Endothelial cell of umbilical vein (primary cell): ENCODE data around the gene FNBP1. TPM values are rescaled to one million over a fixed set of nuclear protein-coding genes. Genes with fewer than 3 reads are reported as not detected.

Experiments
- BruUV-seq: library from RNA; stranded (reverse); fragments of 400-500 nt; replicated peaks from 2 replicates; lab custom pipeline; 2021; lab: Mats Ljungman, UMichigan
- CTCF ChIA-PET: fragments of 300-600, 350-600 bp; sonication (Branson Sonifier 250); formaldehyde crosslinking; loops from one replicate; lab custom pipeline; 2021; ENCODE audit warnings: antibody characterized with exemption, inconsistent platforms; lab: Charles Lee
- POLR2A ChIA-PET: fragments of 300-600, 350-600 bp; sonication (Branson Sonifier 250); formaldehyde crosslinking; loops from one replicate; lab custom pipeline; 2021; ENCODE audit warnings: antibody characterized with exemption, inconsistent platforms; lab: Charles Lee
- DNase-seq: peaks from one replicate; pipeline ENCODE4 v3.0.0-alpha.2; 2011; ENCODE audit warnings: low read depth, low spot score
- FAIRE-seq: peaks from 2 replicates; lab custom pipeline; 2011; peaks lifted over from hg19 to GRCh38; lab: Jason Lieb, UNC
- H2AFZ ChIP-seq: 2 replicates; pipeline ENCODE4 v1.6.0; 2012; ENCODE audit warnings: low read depth, low read length, control low read depth, inconsistent platforms
- H3K27ac ChIP-seq: 2 replicates; pipeline ENCODE4 v1.5.1; 2011; ENCODE audit warnings: low read depth, mild to moderate bottlenecking, control low read depth, low read length, moderate library complexity; ENCODE audit not compliant: insufficient read depth
- H3K27me3 ChIP-seq, 2 experiments: 2 replicates each; pipeline versions ENCODE4 v1.6.0 to v1.6.1; 2011; ENCODE audit warnings: low read length in 2 of 2, mixed read lengths in 1 of 2; ENCODE audit not compliant: control insufficient read depth in 2 of 2, insufficient read depth in 2 of 2
- H3K36me3 ChIP-seq, 2 experiments: 2 replicates in 1 of 2; 3 replicates in 1 of 2; pipeline ENCODE4 v1.5.1; 2011; ENCODE audit warnings: low read length in 2 of 2, mild to moderate bottlenecking in 1 of 2, moderate library complexity in 1 of 2; ENCODE audit not compliant: control insufficient read depth in 2 of 2, insufficient read depth in 2 of 2; ENCODE audit errors: extremely low read depth in 1 of 2
- H3K4me1 ChIP-seq: 3 replicates; pipeline ENCODE4 v1.5.1; 2011; ENCODE audit warnings: mild to moderate bottlenecking, low read length; ENCODE audit not compliant: control insufficient read depth, insufficient read depth; ENCODE audit errors: extremely low read depth
- H3K4me2 ChIP-seq: 2 replicates; pipeline ENCODE4 v1.6.1; 2011; ENCODE audit warnings: low read length, control low read depth, mixed read lengths; ENCODE audit not compliant: insufficient read depth
- H3K4me3 ChIP-seq, 3 experiments: fragments of 200-600 bp in 1 of 3; sonication (generic), shearing (Covaris generic) in 1 of 3; replicated peaks in 1 of 3; 2 replicates each; pipeline ENCODE4 v1.5.1; 2011 to 2016; ENCODE audit warnings: control low read depth in 3 of 3, low read length in 3 of 3, mild to moderate bottlenecking in 2 of 3, inconsistent platforms in 1 of 3, low read depth in 1 of 3, moderate library complexity in 1 of 3; ENCODE audit not compliant: insufficient read depth in 1 of 3
- H3K79me2 ChIP-seq: 2 replicates; pipeline ENCODE4 v1.6.0; 2012; ENCODE audit warnings: low read length, inconsistent platforms; ENCODE audit not compliant: control insufficient read depth, insufficient read depth
- H3K9ac ChIP-seq: replicated peaks from 2 replicates; pipeline ENCODE3; 2011; ENCODE audit warnings: low read length, control low read depth; ENCODE audit not compliant: insufficient read depth; ENCODE audit errors: extremely low read depth
- H3K9me1 ChIP-seq: replicated peaks from 3 replicates; pipeline ENCODE4 v1.6.0; 2011; ENCODE audit warnings: mild to moderate bottlenecking, low read length; ENCODE audit not compliant: control insufficient read depth, insufficient read depth; ENCODE audit errors: extremely low read depth
- H3K9me3 ChIP-seq: replicated peaks from 2 replicates; pipeline ENCODE4 v1.5.1; 2012; ENCODE audit warnings: low read length, inconsistent platforms; ENCODE audit not compliant: control insufficient read depth, insufficient read depth
- H4K20me1 ChIP-seq: replicated peaks from 2 replicates; pipeline ENCODE3; 2011; ENCODE audit warnings: mild to moderate bottlenecking, low read length; ENCODE audit not compliant: control insufficient read depth, insufficient read depth; ENCODE audit errors: extremely low read depth
- CTCF ChIP-seq, 2 donors: IDR thresholded peaks; 1 replicate in 1 of 2; 2 replicates in 1 of 2; pipeline ENCODE4 v1.5.1; 2011; ENCODE audit warnings: low read length in 2 of 2, mild to moderate bottlenecking in 2 of 2, moderate library complexity in 2 of 2, control low read depth in 1 of 2, inconsistent platforms in 1 of 2, low read depth in 1 of 2; ENCODE audit not compliant: insufficient read depth in 1 of 2; ENCODE audit errors: extremely low read depth in 1 of 2
- EZH2 ChIP-seq: IDR thresholded peaks from 2 replicates; pipeline ENCODE4 v1.6.1; 2012; ENCODE audit warnings: borderline replicate concordance, low read depth, mild to moderate bottlenecking, moderate library complexity, low read length, inconsistent platforms; ENCODE audit not compliant: severe bottlenecking
- FOS ChIP-seq: IDR thresholded peaks from 2 replicates; pipeline ENCODE4 v1.6.1; 2011; ENCODE audit warnings: mild to moderate bottlenecking, low read length, moderate library complexity, borderline replicate concordance; ENCODE audit not compliant: insufficient read depth
- GATA2 ChIP-seq: IDR thresholded peaks from 2 replicates; pipeline ENCODE4 v1.7.0; 2011; ENCODE audit warnings: low read depth, mild to moderate bottlenecking, moderate library complexity, mixed read lengths, low read length; ENCODE audit not compliant: insufficient read length, insufficient read depth
- JUN ChIP-seq: IDR thresholded peaks from 2 replicates; pipeline ENCODE4 v1.6.1; 2011; ENCODE audit warnings: borderline replicate concordance, low read depth; ENCODE audit not compliant: insufficient read length, insufficient read depth
- MAX ChIP-seq: IDR thresholded peaks from 2 replicates; pipeline ENCODE4 v1.6.1; 2011; ENCODE audit not compliant: insufficient read depth, insufficient read length
- MYC ChIP-seq: IDR thresholded peaks from one replicate; pipeline ENCODE4 v1.6.1; 2011; ENCODE audit warnings: mild to moderate bottlenecking, low read depth, low read length
- POLR2A ChIP-seq: IDR thresholded peaks from 2 replicates; pipeline ENCODE4 v1.6.1; 2012; ENCODE audit warnings: low read depth, mild to moderate bottlenecking, control low read depth, low read length
- POLR2AphosphoS5 ChIP-seq: IDR thresholded peaks from 2 replicates; pipeline ENCODE4 v1.6.1; 2012; ENCODE audit warnings: low read depth, mild to moderate bottlenecking, control low read depth, low read length, moderate library complexity; ENCODE audit not compliant: insufficient read depth
- dilution Hi-C: fragments of 300-500 bp; cut with MboI; formaldehyde crosslinking; loops from one replicate; pipeline ENCODE4 v1.15.0; 2019; ENCODE audit warnings: low sequenced_read_pairs; ENCODE audit not compliant: extremely low pct_ligation_motif_present
- intact Hi-C: fragments of 100-400 bp; cut with micrococcal nuclease; formaldehyde crosslinking; loops from one replicate; pipeline ENCODE4 v1.10.0; 2022
- polyA plus RNA-seq, 4 experiments: library from polyadenylated mRNA; depleted of rRNA in 3 of 4; stranded (reverse) in 3 of 4; unstranded in 1 of 4; fragments of >200 nt; gene quantifications; 2 replicates each; pipeline versions ENCODE4 v1.2.1 to v1.2.3, GENCODE V29; 2011 to 2012; ENCODE audit warnings: missing spikeins in 1 of 4
- total RNA-seq: library from RNA; stranded (reverse); gene quantifications from 2 replicates; pipeline ENCODE4 v1.2.3, GENCODE V29; 2021

Gene FNBP1
- total and polyA plus RNA-seq, 2 donors (not counting 3 experiments of a cell fraction or from before 2014, with no cell fraction given): 10.9 to 43.9 TPM

GRCh38 chr9:129861447-129861827 lies 181.6 kb downstream of the FNBP1 start:
- H3K4me1 ChIP-seq: no peaks in the 10 kb centered on the region
- POLR2A ChIA-PET: interaction anchor here (0.7 kb wide), 1 partner anchor 456 kb away, joined by 4 read pairs; no protein-coding TSS in a partner anchor
- no peaks in the 10 kb centered on the region for H4K20me1 ChIP-seq
- no peaks in the 10 kb centered on the region for H3K9me3 ChIP-seq
- H3K9me1 ChIP-seq: no peaks in the 10 kb centered on the region
- no peaks in the 10 kb centered on the region for H3K79me2 ChIP-seq
- CTCF ChIA-PET: interaction anchor here (0.7 kb wide), 1 partner anchor 10 kb away, joined by 4 read pairs; no protein-coding TSS in a partner anchor
- TF ChIP-seq CTCF (IDR thresholded peaks at IDR 0.05; ENCODE audit: extremely low read depth in 1 of 2, insufficient read depth in 1 of 2, low read depth in 1 of 2, low read length in 2 of 2): no peak
- no peak for TF ChIP-seq GATA2
- no peak for TF ChIP-seq MYC
- TF ChIP-seq JUN: no peak
- no peak for TF ChIP-seq FOS
- TF ChIP-seq POLR2AphosphoS5: no peak
- no peak for TF ChIP-seq POLR2A
- no peak for TF ChIP-seq MAX
- no peak for TF ChIP-seq EZH2
- H3K9ac ChIP-seq: no peak overlapping the region
- no peak for FAIRE-seq
- DNase-seq: no peak
- no peak overlapping the region for H3K4me2 ChIP-seq
- no peak overlapping the region for H2AFZ ChIP-seq
- intact Hi-C loops: no loop called here
- dilution Hi-C loops: no loop called here
- no peaks in the 10 kb centered on the region for H3K27me3 ChIP-seq
- no peak overlapping the region for H3K27ac ChIP-seq
- H3K4me3 ChIP-seq: no peak overlapping the region
- no TSS peak for BruUV-seq
- H3K36me3 ChIP-seq: peaks cover 3 to 25% of the 10 kb centered on the region in 2 experiments
